NCI-H1930 (cell line): ENCODE measurements around the gene PNPLA6.
A peak's percentile ranks its signal among the peaks of the same experiment; 100 is the strongest.
"Not testable (repeated sequence)": the region's sequence is repeated elsewhere in the genome, so short reads cannot be mapped to it uniquely, and the experiment has no call there.

Experiments
- DNase-seq, 2 experiments: peaks; one replicate each; lab custom pipeline; 2025; lab: John Stamatoyannopoulos, UW

The PNPLA6 gene

GRCh38 chr19:7533281-7533885 is 2.1 kb upstream of the PNPLA6 start:
- no peak for DNase-seq

DNA sequence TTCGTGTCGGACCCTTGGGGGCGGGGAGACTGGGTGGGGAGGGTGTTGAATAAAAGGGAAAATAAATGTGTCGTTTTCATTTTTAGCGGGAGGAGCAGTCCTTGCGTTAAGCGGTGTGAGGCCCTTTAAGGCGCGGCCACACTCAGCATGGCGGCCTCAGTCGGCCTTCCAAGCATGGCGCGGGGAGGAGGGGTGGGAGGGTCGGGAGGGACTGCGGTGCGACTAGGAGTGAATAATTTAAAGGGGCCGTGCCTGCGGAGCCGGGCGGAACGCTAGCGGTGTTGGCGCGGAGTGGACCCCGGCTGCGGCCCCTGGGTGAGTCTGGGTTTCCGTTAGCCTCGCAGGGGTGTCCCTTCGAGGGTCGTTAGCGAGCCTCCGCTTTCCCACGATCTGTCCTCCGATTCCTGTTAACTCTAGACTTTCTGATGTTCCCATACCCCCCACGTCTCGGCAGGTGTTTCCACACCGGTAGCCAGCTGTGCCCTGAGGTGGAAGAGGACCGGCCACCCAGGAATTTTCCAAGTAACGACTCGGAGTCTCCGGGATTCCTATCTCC is 1.5 kb upstream of the PNPLA6 start:
- DNase-seq, result peak; percentile 60 to 70

DNA sequence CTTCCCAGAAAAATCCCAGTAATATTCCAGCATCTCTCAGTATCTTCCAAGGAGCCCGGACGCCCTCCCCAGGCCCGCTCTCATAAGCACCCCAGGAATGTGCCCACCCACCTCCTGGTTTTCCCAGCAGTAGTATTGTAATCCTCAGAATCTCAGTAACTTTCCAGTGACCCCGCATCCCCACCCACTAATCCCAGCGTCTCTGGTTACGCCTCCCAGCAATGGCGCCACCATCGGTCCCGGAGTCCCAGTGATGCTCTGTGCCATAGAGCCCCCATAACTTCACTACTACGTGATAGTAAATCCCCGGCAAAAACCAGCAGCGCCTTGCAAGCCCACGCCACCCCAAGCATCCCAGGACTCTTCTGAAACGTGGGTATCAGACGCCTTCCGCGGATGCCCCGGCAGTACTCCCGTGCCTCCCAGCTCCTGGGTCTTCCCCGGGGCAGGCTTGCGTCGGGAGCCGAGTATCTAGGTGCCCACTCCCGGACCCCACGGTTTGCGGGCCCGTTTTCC is 928 bp upstream of the PNPLA6 start:
- peak; percentile 12 to 55 for DNase-seq

DNA sequence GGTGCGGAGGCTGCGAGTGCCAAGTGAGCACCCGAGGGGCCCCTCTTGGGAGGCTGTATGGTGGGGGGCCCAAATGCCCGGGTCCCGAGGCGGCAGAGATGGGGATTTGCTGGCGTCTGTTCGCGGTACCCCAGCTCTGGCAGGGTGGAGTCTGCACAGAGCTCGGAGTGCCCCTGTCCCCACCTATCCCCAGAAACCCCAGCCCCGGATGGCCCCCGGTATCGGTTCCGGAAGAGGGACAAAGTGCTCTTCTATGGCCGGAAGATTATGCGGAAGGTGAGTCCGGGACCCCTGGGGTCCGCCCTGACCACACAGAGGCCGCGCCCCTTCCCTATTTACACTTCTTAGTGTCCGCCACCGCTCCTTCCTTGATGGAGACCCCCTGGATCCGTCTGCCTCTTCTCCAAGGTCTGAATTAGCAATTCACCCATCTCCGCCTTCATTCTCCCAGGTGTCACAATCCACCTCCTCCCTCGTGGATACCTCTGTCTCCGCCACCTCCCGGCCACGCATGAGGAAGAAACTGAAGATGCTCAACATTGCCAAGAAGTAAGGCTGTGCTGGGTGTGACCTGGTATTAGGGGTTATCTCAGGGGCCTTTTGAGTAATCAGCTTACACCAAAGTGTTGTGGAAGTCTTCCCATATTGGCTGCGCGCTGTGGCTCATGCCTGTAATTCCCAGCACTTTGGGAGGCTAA is 630 bp downstream of the PNPLA6 start:
- no peak for DNase-seq

GRCh38 chr19:7538990-7539389 is 3.5 kb downstream of the PNPLA6 start:
- not testable (repeated sequence) for DNase-seq

GRCh38 chr19:7539827-7540425 is 4.4 kb downstream of the PNPLA6 start:
- no peak for DNase-seq

DNA sequence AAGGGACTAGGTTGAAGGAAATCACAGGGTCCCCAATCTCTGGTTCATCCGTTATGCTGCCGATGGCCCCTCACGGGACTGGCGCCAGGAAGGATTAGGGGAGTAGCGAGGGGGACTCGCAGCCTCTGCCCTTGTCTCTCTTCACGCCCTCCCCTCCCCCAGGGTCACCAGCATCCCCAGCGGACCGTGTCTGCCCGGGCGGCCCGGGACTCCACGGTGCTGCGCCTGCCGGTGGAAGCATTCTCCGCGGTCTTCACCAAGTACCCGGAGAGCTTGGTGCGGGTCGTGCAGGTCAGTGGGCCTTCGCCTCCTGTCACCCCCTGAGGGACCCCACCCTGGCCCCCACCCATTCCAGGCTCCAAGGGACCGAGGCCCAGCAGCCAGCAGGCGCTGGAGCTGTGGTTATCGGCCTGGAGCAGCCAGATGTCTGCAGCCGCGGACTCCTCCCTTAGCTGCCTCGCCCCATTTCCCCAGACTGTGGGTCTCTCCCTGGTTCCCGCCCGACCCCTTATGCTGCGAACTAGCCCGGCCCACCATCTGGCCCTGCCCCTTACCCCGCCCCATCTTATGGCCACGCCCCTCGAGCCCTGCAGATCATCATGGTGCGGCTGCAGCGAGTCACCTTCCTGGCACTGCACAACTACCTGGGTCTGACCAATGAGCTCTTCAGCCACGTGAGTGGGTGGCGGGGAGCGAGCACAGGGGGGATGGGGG is 5.4 kb downstream of the PNPLA6 start:
- DNase-seq, result no peak

- no peak for DNase-seq
Measured at GRCh38 chr19:7541475-7541824, 5.9 kb downstream of the PNPLA6 start.

- DNase-seq, result no peak
Measured at GRCh38 chr19:7541828-7542443, 6.4 kb downstream of the PNPLA6 start.

DNA sequence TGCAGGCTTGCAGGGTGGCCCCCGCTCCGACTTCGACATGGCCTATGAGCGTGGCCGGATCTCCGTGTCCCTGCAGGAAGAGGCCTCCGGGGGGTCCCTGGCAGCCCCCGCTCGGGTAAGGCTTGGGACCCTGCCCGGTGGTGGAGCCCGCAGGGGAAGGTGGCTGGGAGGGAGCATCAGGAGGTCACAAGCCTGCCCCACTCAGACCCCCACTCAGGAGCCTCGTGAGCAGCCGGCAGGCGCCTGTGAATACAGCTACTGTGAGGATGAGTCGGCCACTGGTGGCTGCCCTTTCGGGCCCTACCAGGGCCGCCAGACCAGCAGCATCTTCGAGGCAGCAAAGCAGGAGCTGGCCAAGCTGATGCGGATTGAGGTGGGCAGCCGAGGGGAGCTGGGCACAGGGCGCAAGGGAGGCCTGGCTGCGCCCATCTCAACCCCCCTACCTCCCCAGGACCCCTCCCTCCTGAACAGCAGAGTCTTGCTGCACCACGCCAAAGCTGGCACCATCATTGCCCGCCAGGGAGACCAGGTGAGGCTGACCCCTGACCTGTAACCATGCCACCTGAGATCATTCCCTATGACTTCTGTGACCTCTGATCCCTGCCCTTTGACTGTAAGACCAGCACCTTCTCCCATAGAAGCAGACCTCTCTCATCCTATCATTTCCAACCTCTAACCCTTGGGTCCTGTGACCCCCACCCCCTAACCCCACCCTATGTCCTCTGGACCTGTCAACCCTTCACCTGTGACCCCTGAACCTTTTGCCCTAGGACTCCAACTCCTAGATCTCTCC is 7.2 kb downstream of the PNPLA6 start:
- DNase-seq, result no peak

- no peak for DNase-seq
Measured at GRCh38 chr19:7544626-7545025, 9.1 kb downstream of the PNPLA6 start.

DNA sequence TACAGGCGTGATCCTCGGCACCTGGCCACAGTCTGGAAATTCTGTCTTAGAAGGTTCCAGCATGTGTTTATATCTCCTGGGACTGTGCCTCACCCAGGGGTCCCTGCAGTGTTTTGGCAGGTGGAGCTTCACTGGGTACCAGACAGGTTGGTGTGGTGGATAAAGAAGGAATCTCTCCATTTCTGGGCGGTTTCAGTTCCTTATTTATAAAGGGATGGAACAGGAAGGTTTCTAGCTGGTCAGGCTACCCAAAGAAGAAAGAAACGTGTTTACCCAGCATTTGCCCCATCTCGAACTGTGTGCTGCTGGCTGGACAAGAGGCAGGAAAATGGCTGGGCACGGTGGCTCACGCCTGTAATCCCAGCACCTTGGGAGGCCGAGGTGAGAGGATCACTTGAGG is 9.8 kb downstream of the PNPLA6 start:
- no peak for DNase-seq

DNA sequence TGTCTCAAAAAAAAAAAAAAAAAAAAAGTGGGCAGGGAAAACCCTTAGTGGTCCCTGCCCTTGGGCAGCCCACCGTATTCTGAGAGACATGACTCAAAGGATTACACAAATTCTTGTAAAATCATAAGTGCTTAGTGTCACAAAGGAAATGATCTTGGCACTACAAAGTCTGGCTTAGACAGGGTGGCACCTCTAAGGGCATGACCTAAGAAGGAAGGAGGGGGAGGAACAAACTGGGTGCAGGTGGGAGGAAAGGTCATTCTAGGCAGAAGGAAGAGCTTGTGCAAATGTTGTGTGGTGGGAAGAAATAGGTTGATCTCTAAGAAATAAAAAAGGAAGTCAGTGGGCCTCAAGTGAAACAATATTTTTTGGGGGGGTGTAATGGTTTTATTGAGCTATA is 10.4 kb downstream of the PNPLA6 start:
- no peak for DNase-seq

GRCh38 chr19:7547159-7547558 is 11.6 kb downstream of the PNPLA6 start:
- DNase-seq, result no peak

DNA sequence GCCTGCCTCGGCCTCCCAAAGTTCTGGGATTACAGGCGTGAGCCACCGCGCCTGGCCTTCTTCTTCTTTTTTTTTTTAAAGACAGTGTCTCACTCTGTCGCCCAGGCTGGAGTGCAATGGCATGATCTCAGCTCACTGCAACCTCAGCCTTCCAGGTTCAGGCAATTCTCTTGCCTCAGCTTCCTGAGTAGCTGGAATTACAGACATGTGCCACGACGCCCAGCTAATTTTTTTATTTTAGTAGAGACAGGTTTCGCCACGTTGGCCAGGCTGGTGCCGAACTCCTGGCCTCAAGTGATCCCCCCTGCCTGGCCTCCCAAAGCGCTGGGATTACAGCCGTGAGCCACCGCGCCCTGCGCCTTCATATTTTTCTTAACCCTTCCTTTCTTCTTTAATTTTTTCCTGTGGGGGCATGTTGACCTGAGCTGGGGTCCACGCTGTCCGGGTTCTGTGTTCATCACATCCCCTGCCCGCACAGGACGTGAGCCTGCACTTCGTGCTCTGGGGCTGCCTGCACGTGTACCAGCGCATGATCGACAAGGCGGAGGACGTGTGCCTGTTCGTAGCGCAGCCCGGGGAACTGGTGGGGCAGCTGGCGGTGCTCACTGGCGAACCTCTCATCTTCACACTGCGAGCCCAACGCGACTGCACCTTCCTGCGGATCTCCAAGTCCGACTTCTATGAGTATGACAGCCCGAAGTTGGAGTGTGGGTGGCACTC is 14.1 kb downstream of the PNPLA6 start:
- no peak for DNase-seq

- no peak for DNase-seq
Measured at GRCh38 chr19:7550169-7550770, 14.8 kb downstream of the PNPLA6 start.

DNA sequence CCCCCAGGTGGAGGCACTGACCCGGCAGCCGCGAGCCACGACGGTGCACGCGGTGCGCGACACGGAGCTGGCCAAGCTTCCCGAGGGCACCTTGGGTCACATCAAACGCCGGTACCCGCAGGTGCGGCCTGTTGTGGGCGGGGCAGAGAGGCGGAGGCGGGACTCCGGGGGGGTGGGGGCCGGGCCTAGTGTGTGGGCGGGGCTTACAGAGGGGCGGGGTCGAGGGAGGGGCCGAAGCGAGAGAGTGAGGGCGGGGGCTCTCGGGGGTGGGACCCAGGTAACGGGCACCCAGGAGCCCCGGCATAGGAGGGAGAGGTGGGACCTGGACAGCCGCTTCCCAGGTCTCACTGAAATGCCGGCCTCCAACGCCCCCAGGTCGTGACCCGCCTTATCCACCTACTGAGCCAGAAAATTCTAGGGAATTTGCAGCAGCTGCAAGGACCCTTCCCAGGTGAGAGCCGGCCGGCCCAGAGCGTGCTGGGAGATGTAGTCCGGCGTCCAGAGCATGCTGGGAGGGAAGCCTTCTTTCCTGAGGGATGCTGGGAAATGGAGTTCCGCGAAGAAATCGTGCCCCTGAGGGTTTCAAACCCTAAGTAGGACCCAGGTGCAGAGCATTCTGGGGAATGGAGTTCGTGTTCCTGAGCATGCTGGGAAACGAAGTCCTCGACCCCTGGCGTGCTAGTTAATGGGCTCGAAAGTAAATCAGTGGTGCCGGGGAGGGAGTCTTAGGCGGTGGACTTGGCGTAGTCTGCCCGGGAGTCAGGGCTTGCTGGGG is 15.7 kb downstream of the PNPLA6 start:
- peak; percentile 83 to 86 for DNase-seq

DNA sequence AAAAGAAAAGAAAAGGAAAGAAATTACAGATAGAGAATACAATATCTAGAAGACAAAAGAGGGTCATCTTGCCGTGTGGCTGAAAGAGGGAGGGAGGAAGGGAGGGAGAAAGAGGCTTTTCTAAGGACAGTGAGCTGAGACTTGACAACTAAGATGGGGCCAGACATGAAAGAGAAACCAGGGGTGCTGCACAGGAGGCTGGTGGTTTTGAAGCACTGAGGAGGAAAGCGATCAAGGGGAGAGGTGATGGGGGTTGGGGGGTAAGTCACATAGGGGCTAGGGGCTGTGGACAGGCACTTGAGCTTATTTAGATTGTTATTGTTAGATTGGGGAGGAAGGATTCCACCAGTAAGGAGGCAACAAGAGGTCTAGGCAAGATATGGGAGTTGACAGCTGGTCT is 17.3 kb downstream of the PNPLA6 start:
- no peak for DNase-seq

- DNase-seq, result no peak
Measured at GRCh38 chr19:7554565-7554964, 19.0 kb downstream of the PNPLA6 start.
